ENCODE measurements around the gene TJP3. TPM values are rescaled to one million over a fixed set of nuclear protein-coding genes. Genes with fewer than 3 reads are reported as not detected.

TJP3 gene
- polyA plus RNA-seq, 1 donor from 2014 or later: 4.9 TPM

DNA sequence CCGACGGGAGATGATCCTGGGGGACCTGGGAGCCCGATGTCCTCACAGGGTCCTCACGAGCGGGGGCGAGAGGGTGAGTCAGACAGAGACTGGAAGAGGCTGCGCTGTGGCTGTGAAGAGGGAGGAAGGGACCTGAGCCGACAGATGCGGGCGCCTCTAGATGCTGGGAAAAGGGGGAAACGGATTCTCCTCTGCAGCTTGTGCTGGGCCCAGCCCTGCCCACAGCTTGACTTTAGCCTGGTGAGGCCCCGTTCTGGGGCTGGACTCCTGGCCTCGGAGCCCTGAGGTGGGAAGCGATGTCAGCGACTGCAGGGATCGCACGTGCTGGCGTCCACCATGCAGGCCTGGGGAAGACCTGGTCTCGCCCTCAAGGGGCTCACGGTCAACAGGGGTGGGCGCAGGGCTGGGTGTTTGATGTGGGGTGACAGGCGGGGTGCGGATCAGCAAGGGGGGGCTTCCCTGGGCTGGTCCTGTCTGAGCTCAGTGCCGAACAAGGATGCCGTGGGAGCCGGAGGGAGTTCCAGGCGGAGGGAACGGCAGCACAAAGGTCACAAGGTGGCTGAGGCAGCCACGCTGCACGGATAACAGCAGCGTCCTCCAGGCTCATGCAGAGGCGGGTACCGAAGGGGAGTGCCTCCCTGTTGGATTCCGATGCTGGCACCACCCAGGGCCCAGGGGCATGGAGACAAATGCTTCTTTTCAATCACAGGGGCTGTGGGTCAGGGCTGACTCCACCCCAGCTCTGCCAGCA, 39.7 kb upstream of the TJP3 start:
- H3K9me3 Mint-ChIP-seq: no peaks in the 10 kb centered on the region
- H3K4me1 Mint-ChIP-seq: peaks cover 0 to 20% (median 7%) of the 10 kb centered on the region in 3 donors
- H3K27me3 Mint-ChIP-seq: peaks cover 12% of the 10 kb centered on the region
- H3K36me3 Mint-ChIP-seq: peaks cover 5% of the 10 kb centered on the region
- no peak overlapping the region for H3K27ac Mint-ChIP-seq
- H3K4me3 Mint-ChIP-seq: peak overlapping the region in 1 of 4 donors; percentile 77

DNA sequence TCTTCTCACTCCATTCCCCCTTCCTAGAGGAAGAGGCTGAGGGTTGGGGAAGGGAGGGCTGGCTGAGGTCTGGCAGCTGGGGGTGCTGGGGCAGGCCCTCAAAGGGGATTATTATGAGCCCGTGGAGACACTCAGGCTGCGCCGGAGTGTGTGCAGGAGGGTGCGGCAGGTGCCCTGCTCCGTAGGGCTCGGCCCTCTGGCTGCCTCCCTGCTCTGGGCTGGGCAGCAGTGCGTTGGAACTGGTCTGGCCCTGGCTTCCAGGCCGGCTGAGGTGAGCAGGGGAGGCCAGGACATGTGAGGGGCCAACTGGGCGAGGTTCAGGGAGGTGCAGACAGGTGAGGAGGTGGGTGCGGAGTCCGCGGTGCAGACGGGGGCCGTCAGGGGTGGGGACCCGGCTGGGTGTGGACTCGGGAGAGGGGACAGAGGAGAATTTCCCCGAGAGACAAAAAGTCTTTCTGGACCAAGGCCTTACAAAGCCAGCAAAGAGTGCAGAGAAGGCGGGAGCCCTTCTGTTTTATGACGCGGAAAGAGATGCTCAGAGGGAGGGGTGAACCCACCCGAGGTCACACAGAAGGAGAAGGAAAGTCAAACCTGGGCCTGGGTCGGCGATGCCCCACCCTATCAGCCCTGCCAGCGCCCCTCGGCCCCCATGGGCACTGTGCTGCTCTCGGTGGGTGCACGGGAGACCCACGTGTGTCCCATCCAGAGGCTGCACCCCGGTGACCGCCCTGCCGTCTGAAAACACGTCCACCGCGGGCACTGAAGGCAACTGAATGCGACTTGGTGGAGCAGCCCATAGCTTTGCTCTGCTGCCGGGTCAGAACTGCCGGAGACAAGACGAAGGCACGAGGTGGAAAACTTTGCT, 38.9 kb upstream of the TJP3 start:
- H3K27me3 Mint-ChIP-seq: peaks cover 12% of the 10 kb centered on the region
- H3K4me1 Mint-ChIP-seq: peaks cover 0 to 20% (median 7%) of the 10 kb centered on the region in 3 donors
- H3K36me3 Mint-ChIP-seq: peaks cover 7% of the 10 kb centered on the region
- H3K4me3 Mint-ChIP-seq: peak overlapping the region in 1 of 4 donors; percentile 37
- H3K27ac Mint-ChIP-seq: no peak overlapping the region
- no peaks in the 10 kb centered on the region for H3K9me3 Mint-ChIP-seq

DNA sequence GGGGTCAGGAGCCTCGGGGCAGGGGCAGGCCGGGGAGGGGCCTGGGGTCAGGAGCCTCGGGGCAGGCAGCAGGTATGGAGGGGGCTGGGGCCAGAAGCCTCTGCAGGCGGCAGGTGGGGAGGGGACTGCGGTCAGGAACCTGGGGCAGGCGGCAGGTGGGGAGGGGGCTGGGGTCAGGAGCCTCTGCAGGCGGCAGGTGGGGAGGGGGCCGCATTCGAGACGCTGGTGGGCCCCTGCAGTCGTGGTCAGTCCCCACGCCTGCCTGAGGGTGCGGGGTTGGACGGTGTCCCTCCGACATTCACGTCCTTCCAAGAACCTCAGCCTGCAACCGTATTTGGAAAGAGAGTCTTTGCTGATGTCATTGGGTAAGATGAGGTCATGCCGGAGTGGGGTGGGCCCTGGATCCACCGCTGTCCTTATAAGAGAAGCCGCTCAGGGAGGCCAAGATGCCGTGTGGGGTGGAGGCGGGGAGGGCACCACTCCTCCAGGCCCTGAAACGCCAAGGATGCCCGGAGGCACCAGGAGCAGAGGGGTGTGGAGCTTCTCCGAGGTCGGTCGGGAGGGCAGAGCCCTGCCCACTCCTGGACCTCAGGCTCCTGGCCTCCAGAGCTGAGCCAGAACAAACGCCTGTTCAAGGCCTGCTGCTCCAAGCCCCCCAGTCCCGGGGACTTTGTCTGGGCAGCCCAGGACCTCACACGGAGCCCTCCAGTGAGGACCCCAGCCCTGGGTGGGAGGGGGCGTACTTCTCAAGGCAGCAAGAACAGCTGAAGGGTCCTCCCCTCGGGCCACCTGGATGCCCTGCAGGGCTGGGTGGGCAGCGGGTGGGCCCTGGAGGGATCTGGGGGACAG, 38.0 kb upstream of the TJP3 start:
- Mint-ChIP-seq H3K9me3 (no peaks in the 10 kb centered on the region), H3K4me1 (peaks cover 0 to 17% (median 7%) of the 10 kb centered on the region in 3 donors), H3K27me3 (peaks cover 12% of the 10 kb centered on the region), H3K4me3 (peak overlapping the region in 1 of 4 donors; percentile 80), H3K36me3 (peaks cover 11% of the 10 kb centered on the region), H3K27ac (no peak overlapping the region)

DNA sequence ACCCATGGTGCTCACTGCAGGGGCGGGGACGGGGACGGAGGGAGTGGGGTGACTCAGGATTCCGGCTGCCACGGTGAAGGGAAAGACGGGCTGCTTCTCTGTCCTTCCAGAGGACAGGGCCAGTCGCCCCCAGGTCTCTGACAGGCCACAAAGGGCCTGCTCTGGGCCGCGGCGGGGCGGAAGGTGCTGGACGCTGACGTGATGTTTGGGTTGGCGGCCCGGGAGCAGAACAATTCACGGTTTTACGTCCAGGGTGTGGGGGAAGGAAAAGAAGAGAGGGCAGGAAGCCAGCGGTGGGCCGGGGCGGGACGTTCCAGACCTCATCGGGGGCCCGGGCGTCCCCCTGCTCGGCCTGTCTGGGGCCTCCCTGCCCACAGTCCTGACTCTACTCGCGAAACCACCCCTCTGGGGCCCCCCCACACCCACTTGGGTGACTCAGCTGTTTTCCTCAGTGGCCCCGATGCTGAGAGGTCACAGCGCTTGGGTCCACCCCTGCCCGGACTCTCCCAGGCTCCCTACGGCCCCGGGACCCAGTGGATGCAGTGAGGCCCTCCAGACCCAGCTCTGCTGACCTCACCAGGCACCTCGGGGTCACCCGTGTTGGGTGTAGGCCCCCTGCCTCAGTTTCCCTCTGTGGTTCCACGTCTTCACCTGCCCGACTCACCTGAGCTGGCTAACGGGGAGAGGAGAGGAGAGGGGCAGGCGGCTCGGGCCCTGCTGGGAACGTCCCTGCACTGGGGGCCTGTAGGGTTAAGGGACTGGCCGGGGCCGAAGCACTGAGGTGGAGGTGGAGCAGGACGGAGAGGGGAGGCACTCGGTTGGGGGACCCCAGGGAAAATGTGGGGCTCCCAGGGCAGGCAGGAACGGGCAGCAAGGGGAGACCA, 37.1 kb upstream of the TJP3 start:
- H3K27me3 Mint-ChIP-seq: peaks cover 12% of the 10 kb centered on the region
- H3K4me1 Mint-ChIP-seq: peaks cover 0 to 14% (median 7%) of the 10 kb centered on the region in 3 donors
- peak overlapping the region in 3 of 4 donors; percentile 21 to 85 (median 47) for H3K4me3 Mint-ChIP-seq
- H3K9me3 Mint-ChIP-seq: no peaks in the 10 kb centered on the region
- peaks cover 11% of the 10 kb centered on the region for H3K36me3 Mint-ChIP-seq
- no peak overlapping the region for H3K27ac Mint-ChIP-seq

DNA sequence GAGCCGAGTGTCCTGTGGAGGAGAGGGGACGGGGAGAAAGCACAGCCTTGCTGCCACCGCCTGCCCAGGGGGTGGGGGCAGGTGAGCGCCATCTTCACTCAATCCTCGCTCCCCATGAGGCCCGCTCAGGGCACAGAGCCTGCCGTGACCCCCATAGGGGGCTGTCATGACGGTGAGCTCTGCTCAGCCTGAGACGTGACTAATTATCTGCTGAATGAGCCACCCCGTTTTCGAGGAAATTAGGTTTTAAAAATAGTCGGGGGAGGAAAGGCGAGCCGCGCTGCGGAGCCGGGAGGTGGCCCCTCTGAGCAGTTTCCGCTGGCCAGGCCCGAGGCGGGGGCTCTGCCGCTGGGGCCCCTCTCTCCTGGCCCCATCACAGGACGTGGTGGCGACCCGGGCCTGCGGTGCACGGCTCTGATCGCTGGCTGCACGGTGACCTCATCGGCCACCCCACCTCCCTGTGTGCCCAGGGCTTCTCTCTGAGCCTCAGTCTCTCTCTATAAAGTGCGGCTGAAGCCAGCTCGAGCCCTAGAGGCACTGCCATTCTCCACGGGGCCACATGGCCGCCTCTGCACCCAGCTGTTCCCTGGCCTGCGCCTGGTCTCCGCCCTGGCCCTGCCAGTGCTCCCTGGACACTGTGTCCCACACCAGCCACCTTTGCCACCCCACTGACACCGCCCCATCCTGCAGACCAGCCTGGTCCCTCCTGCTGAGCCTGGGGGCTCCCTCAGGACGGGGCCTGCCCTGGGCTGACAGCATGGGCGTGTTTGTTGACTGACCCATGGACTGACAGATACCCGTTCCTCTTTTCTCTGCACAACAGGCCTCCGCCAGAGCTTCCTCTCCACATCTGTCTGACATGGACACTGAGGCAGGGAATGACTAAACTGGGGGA, 36.3 kb upstream of the TJP3 start:
- H3K4me1 Mint-ChIP-seq: peaks cover 0 to 10% (median 5%) of the 10 kb centered on the region in 3 donors
- H3K4me3 Mint-ChIP-seq: no peak overlapping the region
- H3K27ac Mint-ChIP-seq: no peak overlapping the region
- peaks cover 10% of the 10 kb centered on the region for H3K36me3 Mint-ChIP-seq
- no peaks in the 10 kb centered on the region for H3K9me3 Mint-ChIP-seq
- peaks cover 11% of the 10 kb centered on the region for H3K27me3 Mint-ChIP-seq

DNA sequence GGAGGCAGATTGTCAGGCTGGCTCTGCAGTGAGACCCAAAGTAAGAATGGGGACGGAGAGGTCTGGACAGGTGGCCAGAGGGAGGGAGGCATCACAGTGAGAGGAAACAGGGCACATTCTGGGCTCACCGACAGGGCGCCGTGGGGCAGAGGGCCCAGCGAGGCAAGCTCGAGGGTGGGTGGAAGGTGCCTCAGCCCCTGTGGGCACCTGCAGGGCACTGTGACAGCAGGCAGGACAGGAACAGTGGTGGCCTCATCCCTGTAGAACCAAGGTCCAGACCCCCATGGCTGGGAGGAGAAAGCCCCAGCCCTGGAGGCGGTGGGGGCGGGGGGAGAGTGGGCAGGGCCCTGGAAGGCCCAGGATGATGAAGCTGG, 35.6 kb upstream of the TJP3 start:
- peaks cover 11% of the 10 kb centered on the region for H3K27me3 Mint-ChIP-seq
- H3K36me3 Mint-ChIP-seq: peaks cover 13% of the 10 kb centered on the region
- H3K4me3 Mint-ChIP-seq: no peak overlapping the region
- no peak overlapping the region for H3K27ac Mint-ChIP-seq
- H3K4me1 Mint-ChIP-seq: peaks cover 0 to 10% (median 5%) of the 10 kb centered on the region in 3 donors
- no peaks in the 10 kb centered on the region for H3K9me3 Mint-ChIP-seq

DNA sequence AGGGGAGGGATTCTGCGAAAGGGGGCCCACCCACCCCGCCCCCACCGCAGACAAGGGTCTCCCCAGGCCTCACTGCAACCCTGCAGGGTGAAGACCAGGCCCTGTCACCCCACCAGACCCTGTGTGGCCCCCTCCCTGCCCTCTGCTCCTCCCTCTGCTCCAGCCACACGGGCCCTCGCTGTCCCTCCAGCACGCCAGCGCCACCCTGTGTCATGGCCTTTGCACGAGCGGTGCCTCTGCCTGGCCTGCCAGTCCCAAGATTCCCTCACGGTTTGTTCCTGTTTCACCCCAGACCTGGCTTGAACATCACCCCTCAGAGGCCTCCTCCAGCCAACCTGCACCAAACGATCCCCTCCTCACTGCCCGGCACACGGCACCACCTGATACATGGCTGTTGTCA, 35.2 kb upstream of the TJP3 start:
- Mint-ChIP-seq H3K27ac (no peak overlapping the region), H3K36me3 (peaks cover 13% of the 10 kb centered on the region), H3K27me3 (peaks cover 11% of the 10 kb centered on the region)

DNA sequence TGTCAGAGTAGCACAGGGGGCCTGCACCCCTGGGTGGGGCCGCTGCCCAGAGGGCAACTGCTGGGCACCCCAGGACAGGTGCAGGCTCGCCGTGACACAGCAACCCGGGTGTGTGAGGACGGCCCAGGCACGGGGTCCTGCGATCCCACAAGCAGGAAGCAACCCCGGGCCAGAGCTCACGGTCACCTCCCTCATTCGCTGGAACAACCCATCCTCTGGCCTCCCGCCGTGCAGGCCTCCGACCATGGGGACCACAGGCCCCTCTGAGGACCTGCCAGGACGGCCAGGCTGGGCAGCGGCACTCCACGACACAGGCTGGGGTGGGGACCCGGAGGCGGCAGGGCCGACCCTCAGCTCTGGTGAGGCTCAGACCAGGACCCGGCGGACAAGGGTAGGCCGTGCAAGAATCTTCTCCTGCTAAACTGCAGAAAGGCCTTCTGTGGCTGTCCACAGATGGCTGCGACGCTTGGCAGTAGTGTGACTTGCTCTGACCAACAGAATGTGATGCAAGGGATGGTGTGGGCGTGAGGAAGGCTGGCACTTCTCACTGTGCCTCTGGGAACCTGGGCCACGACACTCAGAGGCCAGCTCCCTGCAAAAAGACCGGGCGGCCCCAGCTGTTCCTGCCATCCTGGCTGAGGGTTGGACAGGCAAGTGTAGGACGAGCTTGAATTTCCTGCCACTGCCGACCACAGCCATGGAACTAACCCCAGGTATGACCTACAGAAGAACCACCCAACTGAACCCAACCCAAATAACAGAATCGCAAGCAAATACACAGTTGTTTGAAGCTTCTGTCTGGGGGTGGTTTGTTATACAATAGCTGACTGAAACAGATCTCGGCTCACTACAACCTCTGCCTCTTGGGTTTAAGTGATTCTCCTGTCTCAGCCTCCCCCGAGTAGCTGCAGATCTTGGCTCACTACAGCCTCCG, 34.4 kb upstream of the TJP3 start:
- H3K9me3 Mint-ChIP-seq: no peaks in the 10 kb centered on the region
- H3K4me3 Mint-ChIP-seq: peak overlapping the region in 1 of 4 donors; percentile 88
- peaks cover 0 to 10% (median 5%) of the 10 kb centered on the region in 3 donors for H3K4me1 Mint-ChIP-seq
- peaks cover 13% of the 10 kb centered on the region for H3K36me3 Mint-ChIP-seq
- H3K27ac Mint-ChIP-seq: no peak overlapping the region
- H3K27me3 Mint-ChIP-seq: peaks cover 11% of the 10 kb centered on the region

More for the DNA sequence above, 35.2 kb upstream of the TJP3 start:
- peaks cover 0 to 10% (median 5%) of the 10 kb centered on the region in 3 donors for H3K4me1 Mint-ChIP-seq
- H3K9me3 Mint-ChIP-seq: no peaks in the 10 kb centered on the region
- peak overlapping the region in 1 of 4 donors; percentile 88 for H3K4me3 Mint-ChIP-seq

DNA sequence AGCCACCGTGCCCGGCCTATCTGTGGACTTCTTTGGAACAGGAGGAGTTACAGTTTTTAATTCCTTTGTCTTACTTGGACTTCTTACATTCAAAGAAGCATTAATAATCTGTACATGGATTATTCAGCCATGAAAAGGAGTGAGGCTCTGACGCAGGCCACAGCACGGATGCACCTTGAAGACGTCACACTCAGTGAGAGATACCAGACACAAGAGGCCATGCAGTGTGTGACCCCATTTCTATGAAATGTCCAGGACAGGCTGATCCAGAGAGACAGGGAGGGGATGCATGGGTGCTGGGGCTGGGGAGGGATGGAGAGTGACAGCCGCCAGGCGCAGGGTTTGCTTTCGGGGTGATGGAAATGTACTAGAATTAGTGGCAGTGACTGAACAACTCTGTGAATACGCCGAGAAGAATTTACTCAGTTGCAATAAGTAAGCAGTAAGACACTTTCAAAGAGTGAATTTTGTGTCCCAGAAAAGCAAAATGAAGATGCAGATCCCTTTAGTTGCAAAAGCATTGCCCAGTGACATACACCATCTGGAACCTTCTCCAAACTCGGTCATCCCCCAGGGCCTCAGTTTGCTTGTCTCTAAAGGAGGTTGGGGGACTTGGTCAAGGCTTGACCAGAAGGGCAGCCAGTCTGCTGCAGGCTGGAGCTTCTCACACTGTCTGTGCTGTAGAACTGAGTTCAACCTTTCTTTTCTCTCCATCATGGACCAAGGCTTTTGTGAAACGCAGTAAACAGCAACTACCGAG, 33.2 kb upstream of the TJP3 start:
- H3K27ac Mint-ChIP-seq: no peak overlapping the region
- H3K36me3 Mint-ChIP-seq: peaks cover 13% of the 10 kb centered on the region
- peaks cover 0 to 10% (median 5%) of the 10 kb centered on the region in 3 donors for H3K4me1 Mint-ChIP-seq
- H3K27me3 Mint-ChIP-seq: peaks cover 11% of the 10 kb centered on the region
- H3K4me3 Mint-ChIP-seq: peak overlapping the region in 2 of 4 donors; percentile 47 to 66
- H3K9me3 Mint-ChIP-seq: no peaks in the 10 kb centered on the region

DNA sequence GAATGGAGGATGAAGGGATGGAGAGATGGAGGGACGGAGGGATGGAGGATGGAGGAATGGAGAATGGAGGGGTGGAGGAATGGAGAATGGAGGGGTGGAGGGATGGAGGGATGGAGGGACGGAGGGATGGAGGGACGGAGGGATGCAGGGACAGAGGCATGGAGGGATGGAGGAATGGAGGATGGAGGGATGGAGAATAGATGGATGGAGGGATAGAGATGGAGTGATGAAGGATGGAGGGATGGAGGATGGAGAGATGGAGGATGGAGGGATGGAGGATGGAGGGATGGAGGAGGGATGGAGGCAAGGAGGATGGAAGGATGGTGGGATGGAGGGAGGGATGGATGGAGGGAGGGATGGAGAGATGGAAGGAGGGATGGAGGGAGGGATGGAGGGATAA, 30.0 kb upstream of the TJP3 start:
- H3K9me3 Mint-ChIP-seq: no peaks in the 10 kb centered on the region
- no peaks in the 10 kb centered on the region for H3K4me1 Mint-ChIP-seq
- peaks cover 13% of the 10 kb centered on the region for H3K36me3 Mint-ChIP-seq
- H3K27me3 Mint-ChIP-seq: no peaks in the 10 kb centered on the region
- no peak overlapping the region for H3K4me3 Mint-ChIP-seq
- no peak overlapping the region for H3K27ac Mint-ChIP-seq

DNA sequence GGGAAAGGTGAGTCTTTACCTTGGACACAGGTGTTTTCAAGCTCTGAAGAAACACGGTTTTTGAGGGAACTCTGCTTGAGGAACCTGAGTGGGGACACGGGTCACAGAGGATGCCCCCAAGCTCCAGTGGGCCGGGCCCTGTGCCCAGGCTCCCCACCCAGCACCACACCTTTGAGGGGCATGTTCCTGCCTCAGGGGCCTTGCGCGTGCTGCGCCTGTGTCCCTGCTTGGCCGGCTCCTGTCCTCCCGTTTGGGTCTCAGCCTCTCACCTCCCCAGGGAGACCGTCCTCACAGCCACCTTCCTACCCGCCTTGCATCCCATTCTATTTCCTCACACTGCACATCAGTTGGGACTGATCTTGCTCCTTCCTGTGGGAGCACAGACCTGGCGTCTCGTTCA, 29.0 kb upstream of the TJP3 start:
- Mint-ChIP-seq H3K4me1 (peaks cover 4 to 6% (median 5%) of the 10 kb centered on the region in 3 donors), H3K27me3 (no peaks in the 10 kb centered on the region), H3K9me3 (no peaks in the 10 kb centered on the region), H3K36me3 (peaks cover 10% of the 10 kb centered on the region), H3K27ac (no peak overlapping the region), H3K4me3 (no peak overlapping the region)

DNA sequence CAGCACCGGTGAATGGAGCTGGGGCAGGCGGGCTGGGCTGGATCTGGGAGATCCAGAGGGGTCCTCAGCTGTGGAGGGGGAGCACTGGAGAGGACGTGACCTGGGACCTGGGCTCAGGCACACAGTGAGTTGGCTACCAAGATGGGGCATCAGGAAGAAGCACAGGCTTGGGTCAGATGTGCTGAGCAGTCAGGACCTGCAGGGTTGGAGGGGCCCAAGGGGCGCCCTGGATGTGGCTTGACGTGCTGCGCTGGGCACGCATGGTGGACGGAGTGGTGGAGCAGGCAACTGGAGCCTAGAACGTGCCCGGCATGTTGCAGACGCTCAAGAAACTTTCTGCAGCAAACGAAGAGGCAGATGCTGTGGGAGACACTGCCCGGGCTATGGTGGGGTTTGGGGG, 28.6 kb upstream of the TJP3 start:
- Mint-ChIP-seq H3K4me3 (no peak overlapping the region), H3K27ac (no peak overlapping the region), H3K27me3 (no peaks in the 10 kb centered on the region), H3K9me3 (no peaks in the 10 kb centered on the region), H3K4me1 (peaks cover 5 to 8% (median 6%) of the 10 kb centered on the region in 3 donors), H3K36me3 (peaks cover 10% of the 10 kb centered on the region)

Data from IgD-negative memory B cell (primary cell).